ENCODE measurements around the gene RBM20.
"Not testable (repeated sequence)": the region's sequence is repeated elsewhere in the genome, so short reads cannot be mapped to it uniquely, and the experiment has no call there.

The RBM20 gene

GRCh38 chr10:110625951-110626855 is 17.9 kb upstream of the RBM20 start:
- no peak for DNase-seq (ENCODE audit: low spot score)

- DNase-seq (ENCODE audit: low spot score), result no peak
Observed at GRCh38 chr10:110628161-110628560, 16.0 kb upstream of the RBM20 start.

- DNase-seq (ENCODE audit: low spot score), result no peak
Observed at GRCh38 chr10:110629680-110630191, 14.4 kb upstream of the RBM20 start.

- no peak for DNase-seq (ENCODE audit: low spot score)
Observed at GRCh38 chr10:110631934-110632333, 12.2 kb upstream of the RBM20 start.

GRCh38 chr10:110632591-110633215 is 11.4 kb upstream of the RBM20 start:
- DNase-seq (ENCODE audit: low spot score), result no peak

DNA sequence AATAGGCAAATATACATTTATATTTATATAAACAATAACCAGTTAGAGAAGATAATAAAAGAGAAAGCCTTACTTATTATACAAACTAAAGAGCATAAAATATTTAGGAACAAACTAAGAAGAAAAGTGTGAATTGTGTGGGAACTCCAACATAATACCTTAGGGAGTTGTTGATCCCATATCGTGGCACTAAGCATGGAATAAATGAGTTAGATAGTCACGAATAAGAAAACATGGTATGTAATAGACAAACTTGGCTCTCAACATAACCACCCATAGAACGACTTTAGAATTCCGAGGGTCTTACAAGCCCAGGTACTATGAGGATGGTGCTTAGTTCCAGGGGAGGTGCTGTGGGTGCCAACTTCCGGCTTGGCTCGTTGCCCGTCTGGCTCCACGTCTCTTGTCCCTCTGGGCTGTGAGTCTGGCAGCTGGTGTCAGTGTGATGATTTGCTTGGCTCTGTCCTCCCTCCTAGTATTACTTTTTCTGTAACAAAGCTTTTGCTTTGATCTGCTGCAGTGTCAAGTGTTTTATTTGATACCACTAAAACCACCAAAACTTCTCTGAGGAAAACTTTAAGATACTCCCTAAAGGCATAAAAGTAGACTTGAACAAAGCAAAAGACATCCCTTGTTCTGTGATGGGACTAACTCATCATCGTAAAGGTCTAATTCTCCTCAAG is 9.5 kb upstream of the RBM20 start:
- DNase-seq (ENCODE audit: low spot score), result no peak

- DNase-seq (ENCODE audit: low spot score), result no peak
Observed at GRCh38 chr10:110636572-110636931, 7.6 kb upstream of the RBM20 start.

- no peak for DNase-seq (ENCODE audit: low spot score)
Observed at GRCh38 chr10:110636932-110637557, 7.1 kb upstream of the RBM20 start.

DNA sequence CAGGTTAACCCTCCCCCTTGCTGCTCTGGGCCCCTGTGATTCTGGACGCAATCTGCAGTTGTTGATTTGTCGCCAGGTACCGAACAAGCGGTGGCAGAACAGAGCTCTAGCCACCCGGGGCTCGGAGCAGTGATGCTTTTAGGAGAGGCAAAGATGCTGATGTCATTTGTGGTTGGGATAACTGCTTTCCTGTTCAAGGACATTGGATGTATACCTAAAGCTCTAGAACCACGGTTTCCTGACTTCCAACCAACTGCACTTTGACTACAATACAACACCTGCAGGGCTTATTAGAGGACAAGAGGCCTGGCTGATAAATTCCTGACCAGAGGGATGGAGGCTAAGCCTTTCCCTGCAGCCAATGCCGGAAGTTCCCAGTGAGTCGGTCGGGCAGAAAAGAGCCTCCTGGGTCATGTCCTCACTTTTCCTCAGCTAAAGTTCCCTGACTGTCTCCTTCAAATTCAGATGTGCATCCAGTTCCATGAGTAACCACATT is 6.5 kb upstream of the RBM20 start:
- no peak for DNase-seq (ENCODE audit: low spot score)

DNA sequence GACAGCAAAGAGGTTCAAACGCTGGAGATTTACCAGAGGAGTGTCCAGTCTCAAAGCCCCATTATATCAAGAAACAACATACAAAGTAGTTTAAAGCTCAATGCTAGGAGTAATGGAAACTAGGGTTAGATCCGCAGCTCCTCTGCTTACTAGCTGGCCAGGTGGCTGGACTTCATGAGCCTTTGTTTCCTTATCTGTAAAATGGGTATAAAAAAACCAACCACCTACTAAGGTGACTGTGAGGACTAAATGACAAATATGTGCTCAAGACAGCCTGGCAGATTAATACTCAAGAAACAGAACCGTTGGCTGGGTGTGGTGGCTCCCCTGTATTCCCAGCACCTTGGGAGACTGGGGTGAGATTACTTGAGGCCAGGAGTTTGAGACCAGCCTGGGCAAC is 5.8 kb upstream of the RBM20 start:
- DNase-seq (ENCODE audit: low spot score), result no peak

DNA sequence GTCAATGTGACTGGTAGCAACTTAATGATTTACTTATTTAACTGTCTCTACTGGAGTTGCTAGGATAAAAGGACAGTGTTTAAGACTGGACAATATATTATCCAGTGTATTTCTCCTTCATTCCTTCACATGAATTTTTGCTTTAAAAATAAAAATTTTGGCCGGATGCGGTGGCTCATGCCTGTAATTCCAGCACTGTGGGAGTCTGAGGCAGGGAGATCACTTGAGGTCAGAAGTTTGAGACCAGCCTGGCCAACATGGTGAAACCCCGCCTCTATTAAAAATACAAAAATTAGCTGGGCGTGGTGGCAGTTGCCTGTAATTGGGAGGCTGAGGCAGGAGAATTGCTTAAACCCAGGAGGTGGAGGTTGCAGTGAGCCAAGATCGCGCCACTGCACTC is 5.1 kb upstream of the RBM20 start:
- DNase-seq (ENCODE audit: low spot score), result not testable (repeated sequence)

DNA sequence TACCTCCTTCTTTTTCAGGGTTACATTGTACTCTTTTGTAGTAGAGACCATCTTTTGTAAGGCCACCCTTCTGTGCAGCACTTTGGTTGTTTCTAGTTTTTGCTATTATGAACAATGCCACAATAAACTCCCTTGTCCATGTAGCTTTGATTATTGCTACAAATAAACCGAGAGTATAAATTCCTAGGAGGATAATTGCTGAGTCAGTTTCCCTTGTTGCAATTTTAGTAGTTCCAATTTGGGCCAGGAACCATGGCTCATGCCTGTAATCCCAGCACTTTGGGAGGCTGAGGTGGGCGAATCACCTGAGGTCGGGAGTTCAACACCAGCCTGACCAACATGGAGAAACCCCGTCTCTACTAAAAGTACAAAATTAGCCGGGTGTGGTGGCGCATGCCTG is 4.3 kb upstream of the RBM20 start:
- not testable (repeated sequence) for DNase-seq (ENCODE audit: low spot score)

DNA sequence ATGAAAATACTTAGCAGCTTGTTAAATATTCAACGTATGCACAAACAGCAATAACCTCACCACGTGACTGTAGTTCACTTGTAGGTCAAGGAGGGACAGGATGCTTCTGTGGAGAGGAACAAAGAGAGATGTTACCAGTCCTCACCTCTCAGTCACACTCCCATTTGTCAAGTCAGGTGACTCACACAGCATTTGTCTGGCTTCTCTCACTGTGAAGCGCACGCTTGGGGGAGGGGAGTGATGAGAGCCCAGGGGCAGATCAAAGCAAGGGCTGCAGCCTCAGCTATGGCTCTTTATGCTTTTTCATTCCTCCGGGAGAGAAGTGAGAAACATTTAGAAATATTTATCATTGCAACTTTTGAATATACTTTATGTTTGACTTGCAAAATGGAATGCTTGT is 2.9 kb upstream of the RBM20 start:
- DNase-seq (ENCODE audit: low spot score), result peak; percentile 36

- no peak for DNase-seq (ENCODE audit: low spot score)
Observed at GRCh38 chr10:110642204-110643034, 1.7 kb upstream of the RBM20 start.

GRCh38 chr10:110643035-110643652 is 992 bp upstream of the RBM20 start:
- no peak for DNase-seq (ENCODE audit: low spot score)

- no peak for DNase-seq (ENCODE audit: low spot score)
Observed at GRCh38 chr10:110644598-110645462, 694 bp downstream of the RBM20 start.

GRCh38 chr10:110646417-110647135 is 2.4 kb downstream of the RBM20 start:
- DNase-seq (ENCODE audit: low spot score), result no peak

- no peak for DNase-seq (ENCODE audit: low spot score)
Observed at GRCh38 chr10:110647136-110647430, 2.9 kb downstream of the RBM20 start.

DNA sequence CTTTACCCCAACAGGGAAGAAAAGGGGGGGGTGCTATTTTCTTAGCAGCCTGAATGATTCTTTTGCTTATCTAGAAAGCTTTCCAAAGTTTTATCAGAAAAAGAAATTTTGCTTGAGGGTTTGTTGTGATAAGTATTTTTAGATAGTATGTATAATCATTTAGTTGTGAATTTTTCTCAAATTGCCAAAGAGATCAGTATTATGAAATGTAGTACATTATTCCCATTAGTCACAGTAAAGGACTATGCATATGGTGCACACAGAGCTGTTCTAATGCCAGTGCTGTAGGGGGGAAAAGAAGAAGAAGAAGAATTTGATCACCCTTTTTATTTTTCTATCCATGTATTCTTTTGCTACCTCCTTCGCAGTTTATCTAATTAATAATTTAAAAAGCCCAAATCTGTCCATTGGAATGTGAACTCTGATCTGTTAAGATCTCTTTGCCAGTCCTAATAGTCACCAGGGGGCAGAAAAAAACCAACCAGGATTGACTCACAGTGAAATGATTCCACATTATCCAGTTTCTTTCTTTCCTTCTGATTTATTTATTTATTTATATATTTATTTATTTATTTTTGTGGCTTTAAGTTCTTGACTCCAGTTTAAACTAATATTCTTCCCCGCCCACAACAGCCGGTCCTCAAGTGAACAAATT is 4.7 kb downstream of the RBM20 start:
- no peak for DNase-seq (ENCODE audit: low spot score)
